HCT116 (cell line): Measurements from ENCODE around the gene E2F1. TPM values are rescaled to one million over a fixed set of nuclear protein-coding genes. Genes with fewer than 3 reads are reported as not detected.

Source experiments
- ATAC-seq: fragments of 200-7000 bp; cut with Tn5 transposase; 2 replicates; pipeline ENCODE4 v1.9.1; 2020; ENCODE audit warnings: mild to moderate bottlenecking, moderate library complexity
- BruUV-seq: library from RNA; stranded (reverse); fragments of 400-500 nt; replicated peaks from 2 replicates; lab custom pipeline; 2021; lab: Mats Ljungman, UMichigan
- CTCF ChIA-PET: fragments of 300-600 bp; sonication (Branson Sonifier 250); formaldehyde crosslinking; loops from one replicate; lab custom pipeline; 2021; ENCODE audit warnings: antibody characterized with exemption; lab: Charles Lee
- POLR2A ChIA-PET: fragments of 300-600, 350-600 bp; sonication (Branson Sonifier 250); formaldehyde crosslinking; loops from one replicate; lab custom pipeline; 2021; ENCODE audit warnings: antibody characterized with exemption; lab: Charles Lee
- RAD21 ChIA-PET, 2 experiments: fragments of 300-600 bp; sonication (Branson Sonifier 250); formaldehyde crosslinking; loops; one replicate each; lab custom pipeline; 2023; ENCODE audit warnings: low total read pairs in 2 of 2; ENCODE audit not compliant: uncharacterized antibody in 2 of 2, unreplicated experiment in 2 of 2, low non-redundant PET in 1 of 2; lab: Charles Lee
- DNase-seq: peaks from one replicate; pipeline ENCODE4 v3.0.0-alpha.2; 2010; ENCODE audit warnings: low read depth, low spot score
- H2AFZ ChIP-seq: fragments of 200-600 bp; shearing (Covaris generic), sonication (generic); 2 replicates; pipeline ENCODE4 v1.6.1; 2017; ENCODE audit warnings: low read depth, mixed run types, mixed read lengths, antibody characterized with exemption, low read length; ENCODE audit not compliant: poor library complexity, severe bottlenecking
- H3K27ac ChIP-seq: 2 replicates; pipeline ENCODE4 v1.5.1; 2012; ENCODE audit warnings: low read depth, low read length
- H3K27me3 ChIP-seq: fragments of 200-600 bp; sonication (generic); 2 replicates; pipeline ENCODE4 v1.6.1; 2016; ENCODE audit warnings: mixed run types, low read length, mixed read lengths; ENCODE audit not compliant: insufficient read depth
- H3K36me3 ChIP-seq, 2 experiments: fragments of 200-500 bp in 1 of 2; fragments of 200-600 bp in 1 of 2; sonication (Bioruptor generic) in 1 of 2; sonication (generic) in 1 of 2; 2 replicates each; pipeline versions ENCODE4 v1.5.1 to v1.6.1; 2014 to 2016; ENCODE audit warnings: low read length in 2 of 2, inconsistent platforms in 1 of 2, mixed read lengths in 1 of 2, mixed run types in 1 of 2; ENCODE audit not compliant: insufficient read depth in 2 of 2, control insufficient read depth in 1 of 2
- H3K4me1 ChIP-seq, 2 experiments: fragments of 200-600 bp in 1 of 2; sonication (generic) in 1 of 2; 2 replicates each; pipeline versions ENCODE4 v1.5.1 to v1.6.1; 2012 to 2017; ENCODE audit warnings: low read length in 2 of 2, inconsistent platforms in 1 of 2, mild to moderate bottlenecking in 1 of 2, mixed read lengths in 1 of 2, mixed run types in 1 of 2, moderate library complexity in 1 of 2; ENCODE audit not compliant: insufficient read depth in 2 of 2, control insufficient read depth in 1 of 2
- H3K4me2 ChIP-seq: fragments of 200-600 bp; sonication (generic); 2 replicates; pipeline ENCODE4 v1.6.1; 2017; ENCODE audit warnings: mixed run types, low read length, mixed read lengths
- H3K4me3 ChIP-seq, 2 experiments: fragments of 200-600 bp in 1 of 2; sonication (generic) in 1 of 2; replicated peaks in 1 of 2; 2 replicates each; pipeline ENCODE4 v1.5.1; 2011 to 2016; ENCODE audit warnings: low read length in 2 of 2, control low read depth in 1 of 2, low read depth in 1 of 2, mild to moderate bottlenecking in 1 of 2, mixed read lengths in 1 of 2, mixed run types in 1 of 2
- H3K79me2 ChIP-seq: fragments of 200-600 bp; sonication (generic); 2 replicates; pipeline ENCODE4 v1.6.1; 2017; ENCODE audit warnings: mild to moderate bottlenecking, mixed run types, low read length, moderate library complexity, mixed read lengths; ENCODE audit not compliant: insufficient read depth
- H3K9ac ChIP-seq: fragments of 200-600 bp; sonication (generic); 2 replicates; pipeline ENCODE4 v1.6.1; 2016; ENCODE audit warnings: low read length, mixed read lengths
- H3K9me2 ChIP-seq: fragments of 200-600 bp; sonication (generic), shearing (Covaris generic); 2 replicates; pipeline ENCODE4 v1.6.1; 2017; ENCODE audit warnings: mixed run types, mild to moderate bottlenecking, moderate library complexity; ENCODE audit not compliant: insufficient read depth
- H3K9me3 ChIP-seq, 2 experiments: fragments of 200-500 bp in 1 of 2; fragments of 200-600 bp in 1 of 2; sonication (Bioruptor generic) in 1 of 2; sonication (generic) in 1 of 2; 2 replicates each; pipeline ENCODE4 v1.6.1; 2014 to 2017; ENCODE audit warnings: low read length in 2 of 2, mixed read lengths in 2 of 2, inconsistent platforms in 1 of 2, low read depth in 1 of 2, mild to moderate bottlenecking in 1 of 2, mixed run types in 1 of 2, moderate library complexity in 1 of 2; ENCODE audit not compliant: control insufficient read depth in 1 of 2, insufficient read depth in 1 of 2
- H4K20me1 ChIP-seq: fragments of 200-600 bp; sonication (generic), shearing (Covaris generic); 2 replicates; pipeline ENCODE4 v1.6.1; 2017; ENCODE audit warnings: mixed run types, mild to moderate bottlenecking, moderate library complexity; ENCODE audit not compliant: insufficient read depth
- EZH2 ChIP-seq: fragments of 200-600 bp; sonication (generic); IDR thresholded peaks from 2 replicates; pipeline ENCODE4 v1.6.1; 2017; ENCODE audit warnings: antibody characterized with exemption, mixed run types
- FOSL1 ChIP-seq: IDR thresholded peaks from 2 replicates; pipeline ENCODE4 v1.6.1; 2012; ENCODE audit warnings: low read depth
- SIN3A ChIP-seq: IDR thresholded peaks from 2 replicates; pipeline ENCODE4 v1.6.1; 2012; ENCODE audit warnings: low read depth
- ZFX ChIP-seq: fragments of 450-650 bp; IDR thresholded peaks from 2 replicates; pipeline ENCODE4 v1.6.1; 2017
- intact Hi-C: fragments of 100-400 bp; cut with micrococcal nuclease; formaldehyde crosslinking; loops from 2 replicates; pipeline ENCODE4 v1.10.0; 2022
- total RNA-seq: library from RNA; stranded (reverse); gene quantifications from one replicate; pipeline ENCODE4 v1.2.1, GENCODE V29; 2021; ENCODE audit not compliant: unreplicated experiment
- TF ChIP-seq, protein P1 (sequence below): IDR thresholded peaks from 2 replicates; pipeline ENCODE4 v1.6.1; 2012; ENCODE audit warnings: low read depth

Gene E2F1
- total RNA-seq, 1 experiment from 2014 or later: 30.9 TPM

DNA sequence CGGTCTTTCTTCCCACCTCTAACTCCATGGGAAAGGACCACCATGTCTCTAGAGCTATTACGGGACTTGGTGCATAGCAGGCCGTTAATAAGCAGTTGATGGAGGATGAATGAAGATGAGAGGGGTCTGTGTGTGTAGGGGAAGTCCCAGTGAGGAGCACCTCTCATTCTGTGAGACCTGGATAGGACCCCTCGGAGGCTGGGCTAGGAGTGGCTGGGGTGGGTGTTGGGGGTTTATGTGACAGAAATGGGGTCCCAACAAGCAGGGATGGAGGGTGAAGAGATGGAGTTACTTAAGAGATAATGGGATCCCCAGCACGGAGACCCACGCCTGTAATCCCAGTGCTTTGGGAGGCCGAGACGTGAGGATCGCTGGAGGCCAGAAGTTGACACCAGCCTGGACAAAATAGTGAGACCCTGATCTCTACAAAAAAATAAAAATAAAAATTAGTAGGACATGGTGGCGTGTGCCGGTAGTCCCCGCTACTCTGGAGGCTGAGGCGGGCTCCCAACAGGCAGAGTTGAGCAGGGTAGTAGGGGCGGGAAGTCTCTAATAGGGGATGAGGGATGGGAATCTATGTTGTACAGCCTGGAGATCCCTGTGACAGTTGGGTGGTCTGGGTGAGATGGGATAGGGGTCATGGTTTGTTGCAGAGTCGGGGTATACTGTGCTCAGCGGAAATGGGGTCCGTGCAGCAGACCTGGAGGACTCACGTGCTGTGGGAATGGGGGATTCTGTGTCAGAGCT lies 44.9 kb upstream of the E2F1 start (continued):
- no peak for TF ChIP-seq ZFX
- TF ChIP-seq, all 23 proteins: peak for 0

DNA sequence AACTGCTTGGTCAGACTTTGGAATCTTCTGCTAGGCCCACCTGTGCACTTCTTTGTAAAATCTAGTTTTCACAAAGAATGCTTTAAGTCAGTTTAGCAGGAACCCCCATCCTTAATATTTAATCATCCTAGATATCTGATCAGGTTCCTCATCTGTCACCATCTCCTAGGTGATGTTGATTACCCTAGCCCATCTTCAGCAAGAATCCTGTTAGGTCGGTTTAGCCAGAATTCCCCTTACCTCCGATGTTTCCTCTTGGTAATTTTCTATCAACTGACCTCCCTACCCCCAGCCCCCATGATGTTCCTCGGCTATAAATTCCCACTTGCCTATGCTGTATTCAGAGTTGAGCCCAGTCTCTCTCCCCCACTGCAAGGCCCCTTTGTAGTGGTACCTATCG lies 42.9 kb upstream of the E2F1 start:
- DNase-seq: no peak
- Histone ChIP-seq H3K4me3 (no peak overlapping the region), H3K27ac (no peak overlapping the region), H3K9me2 (no peaks in the 10 kb centered on the region), H3K4me1 (peaks cover 19 to 25% of the 10 kb centered on the region in 2 experiments), H3K9me3 (no peaks in the 10 kb centered on the region), H3K36me3 (no peaks in the 10 kb centered on the region), H3K4me2 (no peak overlapping the region), H3K79me2 (peaks cover 6% of the 10 kb centered on the region; the same call in 1 of the 2 replicates), H3K9ac (no peak overlapping the region), H4K20me1 (no peaks in the 10 kb centered on the region), H2AFZ (no peak overlapping the region), H3K27me3 (no peaks in the 10 kb centered on the region)
- intact Hi-C loops: no loop called here
- BruUV-seq: no TSS peak
- TF ChIP-seq FOSL1 (no peak), SIN3A (no peak), EZH2 (no peak)
- TF ChIP-seq, protein P1, sequence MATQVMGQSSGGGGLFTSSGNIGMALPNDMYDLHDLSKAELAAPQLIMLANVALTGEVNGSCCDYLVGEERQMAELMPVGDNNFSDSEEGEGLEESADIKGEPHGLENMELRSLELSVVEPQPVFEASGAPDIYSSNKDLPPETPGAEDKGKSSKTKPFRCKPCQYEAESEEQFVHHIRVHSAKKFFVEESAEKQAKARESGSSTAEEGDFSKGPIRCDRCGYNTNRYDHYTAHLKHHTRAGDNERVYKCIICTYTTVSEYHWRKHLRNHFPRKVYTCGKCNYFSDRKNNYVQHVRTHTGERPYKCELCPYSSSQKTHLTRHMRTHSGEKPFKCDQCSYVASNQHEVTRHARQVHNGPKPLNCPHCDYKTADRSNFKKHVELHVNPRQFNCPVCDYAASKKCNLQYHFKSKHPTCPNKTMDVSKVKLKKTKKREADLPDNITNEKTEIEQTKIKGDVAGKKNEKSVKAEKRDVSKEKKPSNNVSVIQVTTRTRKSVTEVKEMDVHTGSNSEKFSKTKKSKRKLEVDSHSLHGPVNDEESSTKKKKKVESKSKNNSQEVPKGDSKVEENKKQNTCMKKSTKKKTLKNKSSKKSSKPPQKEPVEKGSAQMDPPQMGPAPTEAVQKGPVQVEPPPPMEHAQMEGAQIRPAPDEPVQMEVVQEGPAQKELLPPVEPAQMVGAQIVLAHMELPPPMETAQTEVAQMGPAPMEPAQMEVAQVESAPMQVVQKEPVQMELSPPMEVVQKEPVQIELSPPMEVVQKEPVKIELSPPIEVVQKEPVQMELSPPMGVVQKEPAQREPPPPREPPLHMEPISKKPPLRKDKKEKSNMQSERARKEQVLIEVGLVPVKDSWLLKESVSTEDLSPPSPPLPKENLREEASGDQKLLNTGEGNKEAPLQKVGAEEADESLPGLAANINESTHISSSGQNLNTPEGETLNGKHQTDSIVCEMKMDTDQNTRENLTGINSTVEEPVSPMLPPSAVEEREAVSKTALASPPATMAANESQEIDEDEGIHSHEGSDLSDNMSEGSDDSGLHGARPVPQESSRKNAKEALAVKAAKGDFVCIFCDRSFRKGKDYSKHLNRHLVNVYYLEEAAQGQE: no peak
- no peak for ATAC-seq
- ChIA-PET RAD21 (no interaction called here), POLR2A (no interaction called here), CTCF (no interaction called here)
